Nephron (organoid): ENCODE results near the gene B3GNT8.
A peak's percentile ranks its signal among the peaks of the same experiment; 100 is the strongest.

Experiments used
- H3K27ac Mint-ChIP-seq, 3 experiments: 2 replicates each; pipeline ENCODE4 v1.8.0; 2020; ENCODE audit warnings: mixed read lengths in 3 of 3, mild to moderate bottlenecking in 2 of 3, moderate library complexity in 1 of 3
- H3K27me3 Mint-ChIP-seq: 2 replicates; pipeline ENCODE4 v1.8.0; 2021; ENCODE audit warnings: low read depth, mild to moderate bottlenecking, moderate library complexity, mixed read lengths
- H3K36me3 Mint-ChIP-seq: 2 replicates; pipeline ENCODE4 v1.8.0; 2020; ENCODE audit warnings: low read depth, mixed read lengths
- H3K4me1 Mint-ChIP-seq: 2 replicates; pipeline ENCODE4 v1.8.0; 2020; ENCODE audit warnings: mixed read lengths
- H3K4me3 Mint-ChIP-seq, 3 experiments: 2 replicates each; pipeline ENCODE4 v1.8.0; 2020; ENCODE audit warnings: mild to moderate bottlenecking in 3 of 3, mixed read lengths in 3 of 3, moderate library complexity in 2 of 3
- H3K9me3 Mint-ChIP-seq: 2 replicates; pipeline ENCODE4 v1.8.0; 2020; ENCODE audit warnings: mixed read lengths
- CTCF ChIP-seq, 3 experiments: fragments of 200-600 bp; sonication (generic); IDR thresholded peaks; one replicate each; pipeline ENCODE4 v1.5.0; 2021; ENCODE audit warnings: antibody characterized with exemption in 3 of 3; ENCODE audit not compliant: unreplicated experiment in 3 of 3

The B3GNT8 gene

GRCh38 chr19:41433171-41433570 lies 6.0 kb upstream of the B3GNT8 start:
- no peak for TF ChIP-seq CTCF (IDR thresholded peaks at IDR 0.05; ENCODE audit: unreplicated experiment in 3 of 3)
- peaks cover 34% of the 10 kb centered on the region for H3K36me3 Mint-ChIP-seq
- no peak overlapping the region for H3K4me3 Mint-ChIP-seq
- H3K27me3 Mint-ChIP-seq, result no peaks in the 10 kb centered on the region
- H3K9me3 Mint-ChIP-seq, result no peaks in the 10 kb centered on the region
- H3K27ac Mint-ChIP-seq, result no peak overlapping the region
- H3K4me1 Mint-ChIP-seq, result peaks cover 26% of the 10 kb centered on the region

- Mint-ChIP-seq H3K27me3 (no peaks in the 10 kb centered on the region), H3K4me1 (peaks cover 31% of the 10 kb centered on the region), H3K27ac (peak overlapping the region; percentile 35 to 82 (median 61)), H3K4me3 (peak overlapping the region in 2 of 3 experiments; percentile 22 to 37), H3K9me3 (no peaks in the 10 kb centered on the region), H3K36me3 (peaks cover 33% of the 10 kb centered on the region)
- peak; percentile 31 to 40 (median 32) for TF ChIP-seq CTCF (IDR thresholded peaks at IDR 0.05; ENCODE audit: unreplicated experiment in 3 of 3)
These were observed 4.5 kb upstream of the B3GNT8 start for GRCh38 chr19:41431426-41432386.

GRCh38 chr19:41430922-41431321 lies 3.7 kb upstream of the B3GNT8 start:
- H3K36me3 Mint-ChIP-seq, result peaks cover 28% of the 10 kb centered on the region
- H3K9me3 Mint-ChIP-seq, result no peaks in the 10 kb centered on the region
- no peaks in the 10 kb centered on the region for H3K27me3 Mint-ChIP-seq
- H3K27ac Mint-ChIP-seq, result peak overlapping the region in 2 of 3 experiments; percentile 61 to 82
- TF ChIP-seq CTCF (IDR thresholded peaks at IDR 0.05; ENCODE audit: unreplicated experiment in 3 of 3), result no peak
- peaks cover 33% of the 10 kb centered on the region for H3K4me1 Mint-ChIP-seq
- no peak overlapping the region for H3K4me3 Mint-ChIP-seq

GRCh38 chr19:41428481-41428859 lies 1.3 kb upstream of the B3GNT8 start:
- H3K4me1 Mint-ChIP-seq, result peaks cover 28% of the 10 kb centered on the region
- no peaks in the 10 kb centered on the region for H3K9me3 Mint-ChIP-seq
- no peaks in the 10 kb centered on the region for H3K27me3 Mint-ChIP-seq
- H3K27ac Mint-ChIP-seq, result peak overlapping the region; percentile 63 to 89 (median 70)
- peak overlapping the region; percentile 63 to 82 (median 70) for H3K4me3 Mint-ChIP-seq
- peaks cover 23% of the 10 kb centered on the region for H3K36me3 Mint-ChIP-seq
- TF ChIP-seq CTCF (IDR thresholded peaks at IDR 0.05; ENCODE audit: unreplicated experiment in 3 of 3), result no peak

GRCh38 chr19:41427647-41428480 lies 690 bp upstream of the B3GNT8 start:
- Mint-ChIP-seq H3K27ac (peak overlapping the region; percentile 70 to 89 (median 88)), H3K4me1 (peaks cover 28% of the 10 kb centered on the region), H3K4me3 (peak overlapping the region; percentile 76 to 84 (median 82)), H3K9me3 (no peaks in the 10 kb centered on the region), H3K36me3 (peaks cover 20% of the 10 kb centered on the region), H3K27me3 (no peaks in the 10 kb centered on the region)
- no peak for TF ChIP-seq CTCF (IDR thresholded peaks at IDR 0.05; ENCODE audit: unreplicated experiment in 3 of 3)
